ENCODE results near the gene TRIOBP. TPM values are rescaled to one million over a fixed set of nuclear protein-coding genes. Genes with fewer than 3 reads are reported as not detected.

The TRIOBP gene
- total RNA-seq, 1 donor from 2014 or later, result 42.9 TPM

GRCh38 chr22:37824674-37825641, 128.1 kb downstream of the TRIOBP start:
- TF ChIP-seq CTCF (conservative IDR thresholded peaks at IDR 0.05), result no peak
- DNase-seq (ENCODE audit: extremely low spot score, unreplicated experiment), result no peak
- Mint-ChIP-seq H3K27ac (no peak overlapping the region), H3K36me3 (peaks cover 7% of the 10 kb centered on the region), H3K4me1 (ENCODE audit: unreplicated experiment) (peaks cover 5% of the 10 kb centered on the region), H3K4me3 (peak overlapping the region; percentile 83), H3K27me3 (peaks cover 42% of the 10 kb centered on the region), H3K9me3 (no peaks in the 10 kb centered on the region)

Other genes with a start within 250 kb of the TRIOBP start
- 0.76 and 0.82 TPM in 2 replicates for gene MFNG, start 210.7 kb upstream of the TRIOBP start, total RNA-seq (ENCODE audit: low replicate concordance)
- 9.9 and 14.8 TPM in 2 replicates for gene CARD10, start 177.6 kb upstream of the TRIOBP start, total RNA-seq (ENCODE audit: low replicate concordance)
- 20.5 and 30.4 TPM in 2 replicates for gene CDC42EP1, start 136.6 kb upstream of the TRIOBP start, total RNA-seq (ENCODE audit: low replicate concordance)
- 2.6 and 8.7 TPM in 2 replicates for gene LGALS2, start 117.0 kb upstream of the TRIOBP start, total RNA-seq (ENCODE audit: low replicate concordance)
- 71.8 and 80.2 TPM in 2 replicates for gene GGA1, start 88.2 kb upstream of the TRIOBP start, total RNA-seq (ENCODE audit: low replicate concordance)
- gene SH3BP1, start 57.4 kb upstream of the TRIOBP start, total RNA-seq (ENCODE audit: low replicate concordance), result 30.0 and 31.1 TPM in 2 replicates
- 15.6 and 30.2 TPM in 2 replicates for gene PDXP, start 38.3 kb upstream of the TRIOBP start, total RNA-seq (ENCODE audit: low replicate concordance)
- 1.8 and 235 TPM in 2 replicates for gene LGALS1, start 21.4 kb upstream of the TRIOBP start, total RNA-seq (ENCODE audit: low replicate concordance)
- gene NOL12, start 10.7 kb upstream of the TRIOBP start, total RNA-seq (ENCODE audit: low replicate concordance), result 18.5 and 23.9 TPM in 2 replicates
- 22.3 and 27.4 TPM in 2 replicates for gene GCAT, start 110.9 kb downstream of the TRIOBP start, total RNA-seq (ENCODE audit: low replicate concordance)
- 0.34 TPM in 1 of 2 replicates, not detected in the other for gene GALR3, start 126.3 kb downstream of the TRIOBP start, total RNA-seq (ENCODE audit: low replicate concordance)
- gene ANKRD54, start 147.3 kb downstream of the TRIOBP start, total RNA-seq (ENCODE audit: low replicate concordance), result 24.2 and 29.4 TPM in 2 replicates
- gene EIF3L, start 152.4 kb downstream of the TRIOBP start, total RNA-seq (ENCODE audit: low replicate concordance), result 578 and 740 TPM in 2 replicates
- gene MICALL1, start 209.2 kb downstream of the TRIOBP start, total RNA-seq (ENCODE audit: low replicate concordance), result 56.5 and 107 TPM in 2 replicates

Data from type B pancreatic cell (in vitro differentiated cells).